Endodermal cell (in vitro differentiated cells): ENCODE results near the gene OTOG. TPM values are rescaled to one million over a fixed set of nuclear protein-coding genes. Genes with fewer than 3 reads are reported as not detected.

ENCODE experiments used
- DNase-seq: peaks from one replicate; pipeline ENCODE4 v3.0.0-alpha.2; 2017
- H3K27ac ChIP-seq: 2 replicates; pipeline ENCODE4 v1.5.1; 2013; ENCODE audit warnings: mild to moderate bottlenecking, low read depth, low read length, moderate library complexity
- H3K27me3 ChIP-seq: 2 replicates; pipeline ENCODE4 v1.6.1; 2013; ENCODE audit warnings: mild to moderate bottlenecking, low read length, moderate library complexity; ENCODE audit not compliant: insufficient read depth, control insufficient read depth, poor library complexity, severe bottlenecking
- H3K36me3 ChIP-seq: 2 replicates; pipeline ENCODE4 v1.7.0; 2013; ENCODE audit warnings: mild to moderate bottlenecking, low read length, moderate library complexity; ENCODE audit not compliant: control insufficient read depth, insufficient read depth
- H3K4me1 ChIP-seq: one replicate; pipeline ENCODE4 v1.7.0; 2013; ENCODE audit warnings: low read length; ENCODE audit not compliant: control insufficient read depth, insufficient read depth
- H3K4me3 ChIP-seq: 2 replicates; pipeline ENCODE4 v1.5.1; 2013; ENCODE audit warnings: mild to moderate bottlenecking, low read length, moderate library complexity
- H3K9ac ChIP-seq: 2 replicates; pipeline ENCODE4 v1.6.1; 2013; ENCODE audit warnings: mild to moderate bottlenecking, low read length, moderate library complexity; ENCODE audit not compliant: poor library complexity, severe bottlenecking; ENCODE audit errors: extremely low read depth
- H3K9me3 ChIP-seq: 2 replicates; pipeline ENCODE4 v1.6.1; 2013; ENCODE audit warnings: mild to moderate bottlenecking, low read length, moderate library complexity; ENCODE audit not compliant: control insufficient read depth
- H3K27ac Mint-ChIP-seq: 2 replicates; pipeline ENCODE4 v1.8.0; 2020; ENCODE audit warnings: mixed read lengths
- H3K27me3 Mint-ChIP-seq: 2 replicates; pipeline ENCODE4 v1.8.0; 2021; ENCODE audit warnings: mild to moderate bottlenecking, mixed read lengths; ENCODE audit not compliant: insufficient read depth
- H3K36me3 Mint-ChIP-seq: 2 replicates; pipeline ENCODE4 v1.8.0; 2020; ENCODE audit warnings: low read depth, mixed read lengths
- H3K4me1 Mint-ChIP-seq: 2 replicates; pipeline ENCODE4 v1.8.0; 2020; ENCODE audit warnings: mixed read lengths
- H3K4me3 Mint-ChIP-seq: 2 replicates; pipeline ENCODE4 v1.8.0; 2020; ENCODE audit warnings: mild to moderate bottlenecking, moderate library complexity, mixed read lengths
- H3K9me3 Mint-ChIP-seq: 2 replicates; pipeline ENCODE4 v1.8.0; 2020; ENCODE audit warnings: mild to moderate bottlenecking, mixed read lengths
- CTCF ChIP-seq: fragments of 200-600 bp; sonication (generic); conservative IDR thresholded peaks from 2 replicates; pipeline ENCODE4 v1.5.0; 2021; ENCODE audit warnings: antibody characterized with exemption, mild to moderate bottlenecking
- WGBS, 2 experiments: methylation state at CpG; one replicate each; pipeline versions ENCODE4 v1.1.5 to v1.1.7; 2013; ENCODE audit warnings: missing lambda C conversion rate in 2 of 2, mixed read lengths in 1 of 2; ENCODE audit not compliant: insufficient coverage in 1 of 2, insufficient read length in 1 of 2; 5-methylcytosine and 5-hydroxymethylcytosine counted together
- total RNA-seq, 2 donors: library from RNA; stranded (reverse); fragmentation: NEBNext Ultra II Directional in 1 of 2; extraction: Animal tissue kit (Norgen Biotek cat#: 25700) in 1 of 2; gene quantifications; 2 replicates in 1 of 2; 3 replicates in 1 of 2; pipeline ENCODE4 v1.2.1, GENCODE V29; 2021

Gene OTOG
- total RNA-seq, 2 donors from 2014 or later: 0.33 to 0.55 TPM

DNA sequence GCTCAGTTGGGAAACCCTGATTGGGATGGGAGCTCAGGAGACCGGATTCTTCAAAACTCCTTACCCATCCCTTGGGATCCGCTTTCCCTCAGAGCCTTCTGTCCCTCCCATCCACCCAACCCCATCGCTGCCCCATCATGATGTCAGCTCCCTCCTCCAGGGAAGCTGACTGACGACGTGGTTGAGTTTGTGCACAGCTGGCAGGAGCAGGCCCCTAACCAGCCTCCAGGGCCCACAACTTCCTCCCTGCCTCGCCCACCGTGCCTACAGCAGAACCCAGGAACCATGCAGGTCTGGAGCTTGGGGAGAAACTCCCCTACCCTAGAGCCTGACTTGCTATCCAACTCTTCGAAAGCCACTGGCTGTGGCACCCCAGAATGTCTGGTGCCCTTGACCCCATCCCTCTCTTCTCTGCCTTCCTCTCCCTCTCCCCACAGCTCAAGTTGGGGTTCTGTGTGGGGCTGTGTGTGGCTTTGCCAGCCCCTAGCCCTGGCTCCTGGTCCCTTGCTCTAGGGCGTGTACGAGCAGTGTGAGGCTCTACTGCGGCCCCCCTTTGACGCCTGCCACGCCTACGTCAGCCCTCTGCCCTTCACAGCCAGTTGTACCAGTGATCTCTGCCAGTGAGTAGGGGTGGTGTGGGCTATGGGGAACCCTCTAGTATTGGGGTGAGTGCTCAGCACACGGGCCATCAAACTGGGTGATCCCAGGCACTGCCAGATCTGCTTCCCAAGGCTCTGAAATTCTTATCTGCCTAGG, 11.1 kb downstream of the OTOG start:
- Mint-ChIP-seq H3K27ac (no peak overlapping the region), H3K9me3 (no peaks in the 10 kb centered on the region), H3K4me1 (peaks cover 15% of the 10 kb centered on the region), H3K4me3 (no peak overlapping the region), H3K36me3 (no peaks in the 10 kb centered on the region), H3K27me3 (peaks cover 77% of the 10 kb centered on the region)
- Histone ChIP-seq H3K36me3 (no peaks in the 10 kb centered on the region), H3K9me3 (no peaks in the 10 kb centered on the region), H3K27ac (no peak overlapping the region), H3K27me3 (peaks cover 79% of the 10 kb centered on the region), H3K4me1 (peaks cover 2% of the 10 kb centered on the region), H3K4me3 (no peak overlapping the region), H3K9ac (no peak overlapping the region)
- WGBS, 2 experiments: 90 to 96% methylated on average over 14 to 15 of the region's 15 CpGs
- no peak for TF ChIP-seq CTCF
- DNase-seq: no peak

DNA sequence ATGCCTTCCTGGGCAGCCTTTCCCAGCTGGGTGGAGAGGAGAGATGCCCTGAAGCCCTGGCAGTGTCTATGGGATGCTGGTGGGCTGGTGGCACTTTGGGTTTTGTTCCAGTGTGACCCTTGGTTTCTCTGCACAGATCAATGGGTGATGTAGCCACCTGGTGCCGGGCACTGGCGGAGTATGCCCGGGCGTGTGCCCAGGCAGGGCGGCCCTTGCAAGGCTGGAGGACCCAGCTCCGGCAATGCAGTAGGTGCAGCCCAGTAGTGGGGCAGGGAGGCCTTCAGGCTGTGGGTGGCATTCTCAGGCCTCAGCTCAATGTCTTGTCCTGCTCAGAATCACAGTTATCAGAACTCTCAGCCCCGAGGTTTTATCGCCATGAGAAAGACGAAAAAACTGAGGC, 11.9 kb downstream of the OTOG start:
- Histone ChIP-seq H3K9me3 (no peaks in the 10 kb centered on the region), H3K27me3 (peaks cover 72% of the 10 kb centered on the region), H3K4me3 (no peak overlapping the region), H3K9ac (no peak overlapping the region), H3K4me1 (peaks cover 3% of the 10 kb centered on the region), H3K27ac (no peak overlapping the region), H3K36me3 (no peaks in the 10 kb centered on the region)
- 91 to 95% methylated on average over 4 to 9 of the region's 9 CpGs for WGBS, 2 experiments
- no peaks in the 10 kb centered on the region for H3K36me3 Mint-ChIP-seq
- peaks cover 70% of the 10 kb centered on the region for H3K27me3 Mint-ChIP-seq
- no peak overlapping the region for H3K4me3 Mint-ChIP-seq
- H3K27ac Mint-ChIP-seq: no peak overlapping the region
- H3K9me3 Mint-ChIP-seq: no peaks in the 10 kb centered on the region
- DNase-seq: peak; percentile 29
- peaks cover 17% of the 10 kb centered on the region for H3K4me1 Mint-ChIP-seq
- no peak for TF ChIP-seq CTCF

DNA sequence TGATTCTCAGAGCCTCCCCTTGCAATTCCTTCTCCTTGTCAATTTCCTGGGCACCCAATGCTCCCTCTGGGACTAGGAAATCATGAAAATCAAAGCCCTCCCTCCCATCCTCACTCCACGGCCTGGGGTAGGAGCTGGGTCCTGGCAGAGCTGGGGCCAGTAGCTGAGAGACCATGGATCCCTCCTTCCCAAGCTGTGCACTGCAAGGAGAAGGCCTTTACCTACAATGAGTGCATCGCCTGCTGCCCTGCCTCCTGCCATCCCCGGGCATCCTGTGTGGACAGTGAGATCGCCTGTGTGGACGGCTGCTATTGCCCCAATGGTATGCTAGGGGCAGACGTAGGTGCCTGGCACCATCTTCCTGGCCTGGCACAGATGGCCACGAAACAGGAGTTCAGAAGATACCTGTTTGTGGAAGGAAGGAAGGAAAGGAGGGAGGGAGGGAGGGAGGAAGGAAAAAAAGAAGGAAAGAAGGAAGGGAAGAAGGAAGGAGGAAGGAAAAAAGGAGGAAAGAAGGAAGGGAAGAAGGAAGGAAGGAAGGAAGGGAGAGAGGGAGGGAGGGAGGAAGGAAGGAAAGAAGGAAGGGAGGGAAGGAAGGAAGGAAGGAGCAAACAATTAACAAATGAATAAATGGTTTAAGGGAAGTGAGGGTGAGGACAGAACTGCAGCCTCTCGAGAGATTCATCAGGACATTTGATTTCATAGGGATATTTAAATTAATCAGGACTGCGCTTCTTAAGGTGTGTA, 12.5 kb downstream of the OTOG start:
- no peaks in the 10 kb centered on the region for H3K9me3 ChIP-seq
- H3K4me1 ChIP-seq: peaks cover 3% of the 10 kb centered on the region
- 93% methylated on average over 2 to 9 of the region's 9 CpGs for WGBS, 2 experiments
- Mint-ChIP-seq H3K4me1 (peaks cover 17% of the 10 kb centered on the region), H3K9me3 (no peaks in the 10 kb centered on the region), H3K27me3 (peaks cover 69% of the 10 kb centered on the region), H3K4me3 (no peak overlapping the region), H3K27ac (no peak overlapping the region), H3K36me3 (no peaks in the 10 kb centered on the region)
- peaks cover 68% of the 10 kb centered on the region for H3K27me3 ChIP-seq
- H3K36me3 ChIP-seq: no peaks in the 10 kb centered on the region
- no peak for DNase-seq
- H3K4me3 ChIP-seq: no peak overlapping the region
- no peak for TF ChIP-seq CTCF
- no peak overlapping the region for H3K27ac ChIP-seq
- H3K9ac ChIP-seq: no peak overlapping the region
